Activated CD8-positive, alpha-beta T cell treated with anti-CD3 and anti-CD28 coated beads for 36 hours (primary cell): Measurements from ENCODE around the gene SAFB. TPM values are rescaled to one million over a fixed set of nuclear protein-coding genes. Genes with fewer than 3 reads are reported as not detected.
A peak's percentile ranks its signal among the peaks of the same experiment; 100 is the strongest.

ENCODE experiments used
- ATAC-seq: fragments of 200-7000 bp; cut with Tn5 transposase; one replicate; pipeline ENCODE4 v1.10.0; 2021; ENCODE audit warnings: mild to moderate bottlenecking, moderate library complexity
- CTCF ChIA-PET: fragments of 350-600 bp; sonication (Branson Sonifier 250); formaldehyde crosslinking; loops from one replicate; lab custom pipeline; 2021; ENCODE audit warnings: antibody characterized with exemption; lab: Charles Lee
- POLR2A ChIA-PET: fragments of 350-600 bp; sonication (Branson Sonifier 250); formaldehyde crosslinking; loops from one replicate; lab custom pipeline; 2021; ENCODE audit warnings: antibody characterized with exemption; lab: Charles Lee
- DNase-seq: peaks from one replicate; pipeline ENCODE4 v3.0.0-alpha.2; 2020
- H3K27ac Mint-ChIP-seq: one replicate; pipeline ENCODE4 v1.8.0; 2021; ENCODE audit warnings: mild to moderate bottlenecking, mixed read lengths
- H3K27me3 Mint-ChIP-seq: one replicate; pipeline ENCODE4 v1.8.0; 2021; ENCODE audit warnings: mixed read lengths
- H3K36me3 Mint-ChIP-seq: one replicate; pipeline ENCODE4 v1.8.0; 2021; ENCODE audit warnings: low read depth, mixed read lengths
- H3K4me1 Mint-ChIP-seq: one replicate; pipeline ENCODE4 v1.8.0; 2021; ENCODE audit warnings: low read depth, mixed read lengths
- H3K4me3 Mint-ChIP-seq: one replicate; pipeline ENCODE4 v1.8.0; 2021; ENCODE audit warnings: mild to moderate bottlenecking, moderate library complexity, mixed read lengths
- H3K9me3 Mint-ChIP-seq: one replicate; pipeline ENCODE4 v1.8.0; 2021; ENCODE audit warnings: mixed read lengths
- intact Hi-C: fragments of 100-400 bp; cut with micrococcal nuclease; formaldehyde crosslinking; loops from one replicate; pipeline ENCODE4 v1.10.0; 2022
- total RNA-seq, 2 experiments: library from RNA; stranded (reverse); gene quantifications; one replicate each; pipeline ENCODE4 v1.2.3, GENCODE V29; 2021
- TF ChIP-seq, protein P1 (sequence below): fragments of 200-600 bp; IDR thresholded peaks from one replicate; pipeline ENCODE4 v1.8.0; 2022; ENCODE audit warnings: antibody characterized with exemption, mild to moderate bottlenecking

The SAFB gene
- total RNA-seq, 2 experiments from 2014 or later = 124 to 132 TPM

- ATAC-seq (no peak), DNase-seq (no peak)
- no peaks in the 10 kb centered on the region for H3K27me3 Mint-ChIP-seq
- POLR2A ChIA-PET = interaction anchor here (1.2 to 1.6 kb wide), 2 partner anchors 11 to 27 kb away, joined by 4 read pairs; no protein-coding TSS in a partner anchor
- TF ChIP-seq, protein P1, sequence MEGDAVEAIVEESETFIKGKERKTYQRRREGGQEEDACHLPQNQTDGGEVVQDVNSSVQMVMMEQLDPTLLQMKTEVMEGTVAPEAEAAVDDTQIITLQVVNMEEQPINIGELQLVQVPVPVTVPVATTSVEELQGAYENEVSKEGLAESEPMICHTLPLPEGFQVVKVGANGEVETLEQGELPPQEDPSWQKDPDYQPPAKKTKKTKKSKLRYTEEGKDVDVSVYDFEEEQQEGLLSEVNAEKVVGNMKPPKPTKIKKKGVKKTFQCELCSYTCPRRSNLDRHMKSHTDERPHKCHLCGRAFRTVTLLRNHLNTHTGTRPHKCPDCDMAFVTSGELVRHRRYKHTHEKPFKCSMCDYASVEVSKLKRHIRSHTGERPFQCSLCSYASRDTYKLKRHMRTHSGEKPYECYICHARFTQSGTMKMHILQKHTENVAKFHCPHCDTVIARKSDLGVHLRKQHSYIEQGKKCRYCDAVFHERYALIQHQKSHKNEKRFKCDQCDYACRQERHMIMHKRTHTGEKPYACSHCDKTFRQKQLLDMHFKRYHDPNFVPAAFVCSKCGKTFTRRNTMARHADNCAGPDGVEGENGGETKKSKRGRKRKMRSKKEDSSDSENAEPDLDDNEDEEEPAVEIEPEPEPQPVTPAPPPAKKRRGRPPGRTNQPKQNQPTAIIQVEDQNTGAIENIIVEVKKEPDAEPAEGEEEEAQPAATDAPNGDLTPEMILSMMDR = no peak
- CTCF ChIA-PET = interaction anchor here (0.7 kb wide), 1 partner anchor 25 kb away, joined by 3 read pairs; no protein-coding TSS in a partner anchor
- H3K4me1 Mint-ChIP-seq = peaks cover 2% of the 10 kb centered on the region
- H3K36me3 Mint-ChIP-seq = peaks cover 60% of the 10 kb centered on the region
- H3K27ac Mint-ChIP-seq = no peak overlapping the region
- intact Hi-C loops = no loop called here
- no peaks in the 10 kb centered on the region for H3K9me3 Mint-ChIP-seq
- H3K4me3 Mint-ChIP-seq = no peak overlapping the region
These were observed 28.3 kb upstream of the SAFB start for GRCh38 chr19:5594521-5594950.

DNA sequence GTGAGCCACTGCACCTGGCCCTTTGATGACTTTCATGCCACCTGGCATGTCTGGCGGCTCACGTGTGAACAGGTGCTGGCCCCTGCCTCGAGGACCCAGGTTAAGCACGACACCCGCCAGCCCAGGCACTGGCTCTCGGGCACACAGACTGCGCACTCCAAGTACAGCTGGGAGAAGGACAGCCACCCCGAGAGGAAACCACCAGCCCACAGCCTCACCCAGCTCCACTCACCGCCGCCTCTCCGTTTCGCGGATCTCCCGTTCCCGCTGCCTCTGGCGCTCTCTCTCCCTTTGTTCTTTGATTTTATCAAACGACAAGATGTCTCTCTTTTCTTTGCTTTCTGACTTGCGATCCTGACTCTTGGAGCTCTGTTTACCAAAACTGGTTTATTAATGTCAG, 27.8 kb upstream of the SAFB start:
- Mint-ChIP-seq H3K36me3 (peaks cover 62% of the 10 kb centered on the region), H3K4me3 (no peak overlapping the region), H3K9me3 (no peaks in the 10 kb centered on the region), H3K4me1 (peaks cover 2% of the 10 kb centered on the region), H3K27me3 (no peaks in the 10 kb centered on the region), H3K27ac (peak overlapping the region; percentile 2)
- ChIA-PET CTCF (interaction anchor here (0.7 kb wide), 1 partner anchor 25 kb away, joined by 3 read pairs; no protein-coding TSS in a partner anchor), POLR2A (interaction anchor here (1.2 to 1.7 kb wide), 2 partner anchors 9 to 26 kb away, joined by 4 to 5 read pairs; no protein-coding TSS in a partner anchor)
- ATAC-seq (no peak), DNase-seq (no peak)
- TF ChIP-seq, protein P1 = no peak
- intact Hi-C loops = no loop called here

DNA sequence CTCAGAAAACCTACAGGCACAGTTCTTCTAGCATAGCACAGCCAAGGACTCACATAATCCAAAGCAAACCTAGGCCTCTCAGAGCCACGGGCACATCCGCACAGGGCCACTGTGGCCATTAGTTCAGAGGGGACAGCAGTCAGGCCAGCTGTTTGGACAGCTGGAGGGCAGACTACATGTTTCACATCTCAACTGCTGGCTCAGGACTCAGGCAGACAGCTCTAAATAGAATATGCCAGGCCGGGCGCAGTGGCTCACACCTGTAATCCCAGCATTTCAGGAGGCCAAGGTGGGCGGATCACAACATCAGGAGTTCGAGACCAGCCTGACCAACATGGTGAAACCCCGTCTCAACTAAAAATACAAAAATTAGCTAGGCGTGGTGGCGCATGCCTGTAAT, 27.1 kb upstream of the SAFB start:
- H3K27me3 Mint-ChIP-seq = no peaks in the 10 kb centered on the region
- H3K9me3 Mint-ChIP-seq = no peaks in the 10 kb centered on the region
- intact Hi-C loops = no loop called here
- peaks cover 2% of the 10 kb centered on the region for H3K4me1 Mint-ChIP-seq
- CTCF ChIA-PET = interaction anchor here (1.0 kb wide), 1 partner anchor 35 kb away, joined by 4 read pairs; no protein-coding TSS in a partner anchor
- POLR2A ChIA-PET = interaction anchor here (1.2 to 1.7 kb wide), 2 partner anchors 10 to 26 kb away, joined by 4 to 5 read pairs; no protein-coding TSS in a partner anchor
- DNase-seq (no peak), ATAC-seq (no peak)
- no peak overlapping the region for H3K4me3 Mint-ChIP-seq
- peaks cover 61% of the 10 kb centered on the region for H3K36me3 Mint-ChIP-seq
- H3K27ac Mint-ChIP-seq = no peak overlapping the region
- TF ChIP-seq, protein P1 = no peak

DNA sequence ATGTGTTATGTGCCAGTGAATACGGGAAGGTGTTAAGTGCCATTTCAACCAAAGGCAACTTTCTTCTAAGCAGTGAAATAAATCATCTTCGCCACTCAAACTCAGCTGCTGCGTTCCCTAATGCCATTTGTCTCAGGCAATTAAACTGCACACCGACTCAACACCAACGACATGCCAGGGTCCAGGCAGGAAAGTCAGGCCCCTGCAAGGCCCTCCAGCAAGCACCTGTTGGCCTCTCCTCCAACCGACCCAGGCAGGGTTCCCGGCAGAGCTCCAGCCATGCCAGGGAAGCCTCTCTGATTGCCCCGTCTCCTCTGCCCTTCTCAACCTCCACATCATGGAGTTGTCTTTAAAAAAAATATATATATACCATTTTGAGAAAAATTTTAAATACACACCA, 22.1 kb upstream of the SAFB start:
- DNase-seq = no peak
- peaks cover 59% of the 10 kb centered on the region for H3K36me3 Mint-ChIP-seq
- CTCF ChIA-PET = no interaction called here
- no peaks in the 10 kb centered on the region for H3K27me3 Mint-ChIP-seq
- peaks cover 2% of the 10 kb centered on the region for H3K4me1 Mint-ChIP-seq
- H3K27ac Mint-ChIP-seq = no peak overlapping the region
- no peak overlapping the region for H3K4me3 Mint-ChIP-seq
- POLR2A ChIA-PET = no interaction called here
- TF ChIP-seq, protein P1 = no peak
- H3K9me3 Mint-ChIP-seq = no peaks in the 10 kb centered on the region
- no peak for ATAC-seq
- intact Hi-C loops = no loop called here

DNA sequence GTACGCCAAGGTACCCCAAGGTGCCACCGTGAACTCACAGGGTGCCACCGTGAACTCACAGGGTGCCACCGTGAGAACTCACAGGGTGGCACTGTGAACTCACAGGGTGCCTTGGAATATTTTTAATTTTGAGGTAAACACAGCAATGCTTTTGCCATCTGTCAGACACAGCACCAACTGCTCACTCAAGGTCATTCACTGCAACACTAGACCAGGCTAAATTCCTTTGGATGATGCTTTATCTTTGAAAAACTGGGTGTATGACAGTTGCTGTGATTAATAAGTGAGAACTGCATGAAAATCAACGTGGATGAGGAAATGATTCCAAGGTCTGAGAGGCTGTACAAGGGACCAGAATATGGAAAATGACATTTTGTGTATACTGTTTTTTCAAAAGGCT, 19.3 kb upstream of the SAFB start:
- CTCF ChIA-PET = no interaction called here
- H3K4me1 Mint-ChIP-seq = peaks cover 11% of the 10 kb centered on the region
- DNase-seq (no peak), ATAC-seq (no peak)
- POLR2A ChIA-PET = no interaction called here
- intact Hi-C loops = no loop called here
- no peaks in the 10 kb centered on the region for H3K9me3 Mint-ChIP-seq
- peaks cover 68% of the 10 kb centered on the region for H3K36me3 Mint-ChIP-seq
- no peak overlapping the region for H3K27ac Mint-ChIP-seq
- no peak overlapping the region for H3K4me3 Mint-ChIP-seq
- no peaks in the 10 kb centered on the region for H3K27me3 Mint-ChIP-seq
- TF ChIP-seq, protein P1 = no peak
